ENCODE measurements around the gene NATD1.

DNA sequence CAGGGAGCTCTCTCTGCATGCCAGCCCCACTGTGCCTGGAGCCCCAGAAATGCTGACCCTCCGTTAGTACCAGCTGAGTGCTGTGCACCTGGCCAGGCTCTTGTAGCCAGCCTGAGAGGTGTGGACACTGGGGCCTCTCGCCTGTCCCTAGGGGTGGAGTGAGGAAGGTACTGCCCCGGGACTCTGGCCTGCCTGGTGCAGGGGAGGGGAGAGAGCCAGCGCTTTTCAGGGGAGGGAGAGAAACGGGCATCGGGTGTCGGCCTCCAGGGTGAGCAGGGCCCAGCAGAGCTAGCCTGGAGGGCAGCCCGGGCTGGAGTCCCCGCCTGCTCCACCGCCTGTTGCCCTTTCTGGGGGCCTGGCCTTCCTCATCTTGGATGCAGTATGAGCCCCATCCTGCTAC is 44.4 kb upstream of the NATD1 start:
- TF ChIP-seq TBP (IDR thresholded peaks at IDR 0.05; ENCODE audit: low read depth, low read length) (no peak), MAFK (IDR thresholded peaks at IDR 0.05; ENCODE audit: low read depth, low read length) (no peak), POLR2A (IDR thresholded peaks at IDR 0.05; ENCODE audit: control extremely low read depth in 1 of 2, low read depth in 2 of 2, low read length in 2 of 2) (no peak), TAF1 (IDR thresholded peaks at IDR 0.05; ENCODE audit: low read depth, low read length) (no peak), POLR2AphosphoS5 (IDR thresholded peaks at IDR 0.05; ENCODE audit: low read depth, low read length) (no peak), GABPA (IDR thresholded peaks at IDR 0.05; ENCODE audit: borderline replicate concordance, insufficient read depth, low read length) (no peak), RNF2 (IDR thresholded peaks at IDR 0.05; ENCODE audit: borderline replicate concordance, low read depth, low read length, missing control alignments, poor library complexity, severe bottlenecking) (no peak), CHD2 (IDR thresholded peaks at IDR 0.05; ENCODE audit: low read length) (no peak), HDAC2 (IDR thresholded peaks at IDR 0.05; ENCODE audit: borderline replicate concordance in 1 of 2, low read depth in 2 of 2, low read length in 2 of 2) (no peak)
- TF ChIP-seq, protein P1, sequence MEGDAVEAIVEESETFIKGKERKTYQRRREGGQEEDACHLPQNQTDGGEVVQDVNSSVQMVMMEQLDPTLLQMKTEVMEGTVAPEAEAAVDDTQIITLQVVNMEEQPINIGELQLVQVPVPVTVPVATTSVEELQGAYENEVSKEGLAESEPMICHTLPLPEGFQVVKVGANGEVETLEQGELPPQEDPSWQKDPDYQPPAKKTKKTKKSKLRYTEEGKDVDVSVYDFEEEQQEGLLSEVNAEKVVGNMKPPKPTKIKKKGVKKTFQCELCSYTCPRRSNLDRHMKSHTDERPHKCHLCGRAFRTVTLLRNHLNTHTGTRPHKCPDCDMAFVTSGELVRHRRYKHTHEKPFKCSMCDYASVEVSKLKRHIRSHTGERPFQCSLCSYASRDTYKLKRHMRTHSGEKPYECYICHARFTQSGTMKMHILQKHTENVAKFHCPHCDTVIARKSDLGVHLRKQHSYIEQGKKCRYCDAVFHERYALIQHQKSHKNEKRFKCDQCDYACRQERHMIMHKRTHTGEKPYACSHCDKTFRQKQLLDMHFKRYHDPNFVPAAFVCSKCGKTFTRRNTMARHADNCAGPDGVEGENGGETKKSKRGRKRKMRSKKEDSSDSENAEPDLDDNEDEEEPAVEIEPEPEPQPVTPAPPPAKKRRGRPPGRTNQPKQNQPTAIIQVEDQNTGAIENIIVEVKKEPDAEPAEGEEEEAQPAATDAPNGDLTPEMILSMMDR (IDR thresholded peaks at IDR 0.05; ENCODE audit: control extremely low read depth in 1 of 3, insufficient read depth in 1 of 3, low read depth in 1 of 3, low read length in 3 of 3), result peak in 1 of 3 experiments; percentile 35; a peak in 1 of 4 replicates
- TF ChIP-seq, protein P2, sequence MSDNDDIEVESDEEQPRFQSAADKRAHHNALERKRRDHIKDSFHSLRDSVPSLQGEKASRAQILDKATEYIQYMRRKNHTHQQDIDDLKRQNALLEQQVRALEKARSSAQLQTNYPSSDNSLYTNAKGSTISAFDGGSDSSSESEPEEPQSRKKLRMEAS (IDR thresholded peaks at IDR 0.05), result no peak
